ENCODE data around the gene USP4. TPM values are rescaled to one million over a fixed set of nuclear protein-coding genes. Genes with fewer than 3 reads are reported as not detected.
"Not testable (repeated sequence)": the region's sequence is repeated elsewhere in the genome, so short reads cannot be mapped to it uniquely, and the experiment has no call there.

Gene USP4
- total RNA-seq, 1 experiment from 2014 or later: 37.8 TPM

GRCh38 chr3:49333916-49334633, 5.8 kb downstream of the USP4 start:
- Mint-ChIP-seq H3K4me3 (ENCODE audit: unreplicated experiment) (no peak overlapping the region), H3K9me3 (ENCODE audit: unreplicated experiment) (no peaks in the 10 kb centered on the region), H3K36me3 (ENCODE audit: insufficient read depth, unreplicated experiment) (peaks cover 60% of the 10 kb centered on the region), H3K27me3 (ENCODE audit: insufficient read depth, unreplicated experiment) (no peaks in the 10 kb centered on the region), H3K4me1 (ENCODE audit: low read depth, unreplicated experiment) (peaks cover 2% of the 10 kb centered on the region), H3K27ac (ENCODE audit: unreplicated experiment) (no peak overlapping the region)
- no TSS peak for BruUV-seq (replicated peaks)
- Histone ChIP-seq H3K4me1 (0 out of 2 replicates have a peak, but pooled peaks cover 2% of the 10 kb centered on the region), H3K4me3 (ENCODE audit: low read depth, low read length) (no peak overlapping the region), H3K36me3 (ENCODE audit: control insufficient read depth, insufficient read depth, low read length) (no peaks in the 10 kb centered on the region; the same call in 1 of the 2 replicates), H3K9me3 (no peaks in the 10 kb centered on the region), H3K27me3 (replicated peaks; ENCODE audit: control insufficient read depth, insufficient read depth, low read length) (no peaks in the 10 kb centered on the region)
- no peak for DNase-seq
- POLR2A ChIA-PET: no interaction called here
- CTCF ChIA-PET: no interaction called here
- intact Hi-C loops (cut with micrococcal nuclease; ENCODE audit: unreplicated experiment): no loop called here
- TF ChIP-seq CTCF (IDR thresholded peaks at IDR 0.05; ENCODE audit: insufficient read depth in 1 of 2, low read depth in 1 of 2, low read length in 1 of 2, severe bottlenecking in 1 of 2, unreplicated experiment in 1 of 2): no peak

- Histone ChIP-seq H3K9me3 (no peaks in the 10 kb centered on the region), H3K4me3 (ENCODE audit: low read depth, low read length) (no peak overlapping the region), H3K4me1 (no peaks in the 10 kb centered on the region), H3K36me3 (ENCODE audit: control insufficient read depth, insufficient read depth, low read length) (no peaks in the 10 kb centered on the region; the same call in 1 of the 2 replicates), H3K27me3 (replicated peaks; ENCODE audit: control insufficient read depth, insufficient read depth, low read length) (no peaks in the 10 kb centered on the region)
- Mint-ChIP-seq H3K4me1 (ENCODE audit: low read depth, unreplicated experiment) (no peaks in the 10 kb centered on the region), H3K27ac (ENCODE audit: unreplicated experiment) (no peak overlapping the region), H3K27me3 (ENCODE audit: insufficient read depth, unreplicated experiment) (no peaks in the 10 kb centered on the region), H3K4me3 (ENCODE audit: unreplicated experiment) (no peak overlapping the region), H3K9me3 (ENCODE audit: unreplicated experiment) (no peaks in the 10 kb centered on the region), H3K36me3 (ENCODE audit: insufficient read depth, unreplicated experiment) (peaks cover 65% of the 10 kb centered on the region)
- no TSS peak for BruUV-seq (replicated peaks)
- intact Hi-C loops (cut with micrococcal nuclease; ENCODE audit: unreplicated experiment): no loop called here
- DNase-seq: no peak
- CTCF ChIA-PET: interaction anchor here (0.6 to 1.5 kb wide), 3 partner anchors 79 to 162 kb away, joined by 3 to 4 read pairs (median 3); partner anchors contain the start of genes KLHDC8B and RHOA
- POLR2A ChIA-PET: interaction anchor here (0.7 kb wide), 1 partner anchor 95 kb away, joined by 3 read pairs; no protein-coding TSS in a partner anchor
- TF ChIP-seq CTCF (IDR thresholded peaks at IDR 0.05; ENCODE audit: insufficient read depth in 1 of 2, low read depth in 1 of 2, low read length in 1 of 2, severe bottlenecking in 1 of 2, unreplicated experiment in 1 of 2): no peak
Observed at GRCh38 chr3:49333091-49333490, 6.8 kb downstream of the USP4 start.

- H3K4me3 ChIP-seq (ENCODE audit: low read depth, low read length): no peak overlapping the region
- H3K27me3 ChIP-seq (replicated peaks; ENCODE audit: control insufficient read depth, insufficient read depth, low read length): no peaks in the 10 kb centered on the region
- H3K27me3 Mint-ChIP-seq (ENCODE audit: insufficient read depth, unreplicated experiment): no peaks in the 10 kb centered on the region
- intact Hi-C loops (cut with micrococcal nuclease; ENCODE audit: unreplicated experiment): no loop called here
- H3K36me3 ChIP-seq (ENCODE audit: control insufficient read depth, insufficient read depth, low read length): no peaks in the 10 kb centered on the region; the same call in 1 of the 2 replicates
- H3K4me3 Mint-ChIP-seq (ENCODE audit: unreplicated experiment): no peak overlapping the region
- H3K4me1 ChIP-seq: no peaks in the 10 kb centered on the region
- ChIA-PET POLR2A (no interaction called here), CTCF (no interaction called here)
- no peak for TF ChIP-seq CTCF (IDR thresholded peaks at IDR 0.05; ENCODE audit: insufficient read depth in 1 of 2, low read depth in 1 of 2, low read length in 1 of 2, severe bottlenecking in 1 of 2, unreplicated experiment in 1 of 2)
- H3K27ac Mint-ChIP-seq (ENCODE audit: unreplicated experiment): no peak overlapping the region
- DNase-seq: no peak
- peaks cover 72% of the 10 kb centered on the region for H3K36me3 Mint-ChIP-seq (ENCODE audit: insufficient read depth, unreplicated experiment)
- BruUV-seq (replicated peaks): no TSS peak
- H3K9me3 ChIP-seq: no peaks in the 10 kb centered on the region
- no peaks in the 10 kb centered on the region for H3K4me1 Mint-ChIP-seq (ENCODE audit: low read depth, unreplicated experiment)
- no peaks in the 10 kb centered on the region for H3K9me3 Mint-ChIP-seq (ENCODE audit: unreplicated experiment)
Observed at GRCh38 chr3:49329186-49329585, 10.7 kb downstream of the USP4 start.

GRCh38 chr3:49328350-49328749, 11.5 kb downstream of the USP4 start:
- H3K9me3 Mint-ChIP-seq (ENCODE audit: unreplicated experiment); H3K27me3 ChIP-seq (replicated peaks; ENCODE audit: control insufficient read depth, insufficient read depth, low read length); H3K27ac Mint-ChIP-seq (ENCODE audit: unreplicated experiment); BruUV-seq (replicated peaks); H3K9me3 ChIP-seq; H3K27me3 Mint-ChIP-seq (ENCODE audit: insufficient read depth, unreplicated experiment); POLR2A ChIA-PET; H3K4me3 Mint-ChIP-seq (ENCODE audit: unreplicated experiment); H3K36me3 ChIP-seq (ENCODE audit: control insufficient read depth, insufficient read depth, low read length); CTCF ChIA-PET; intact Hi-C loops (cut with micrococcal nuclease; ENCODE audit: unreplicated experiment); H3K4me1 Mint-ChIP-seq (ENCODE audit: low read depth, unreplicated experiment); DNase-seq; H3K4me3 ChIP-seq (ENCODE audit: low read depth, low read length); H3K4me1 ChIP-seq: not testable (repeated sequence)
- peaks cover 79% of the 10 kb centered on the region for H3K36me3 Mint-ChIP-seq (ENCODE audit: insufficient read depth, unreplicated experiment)
